T-helper 22 cell (primary cell): ENCODE data around the gene PPM1H.

ENCODE experiments used
- DNase-seq: peaks from one replicate; pipeline ENCODE4 v3.0.0-alpha.2; 2020; ENCODE audit warnings: low read depth

The PPM1H gene

DNA sequence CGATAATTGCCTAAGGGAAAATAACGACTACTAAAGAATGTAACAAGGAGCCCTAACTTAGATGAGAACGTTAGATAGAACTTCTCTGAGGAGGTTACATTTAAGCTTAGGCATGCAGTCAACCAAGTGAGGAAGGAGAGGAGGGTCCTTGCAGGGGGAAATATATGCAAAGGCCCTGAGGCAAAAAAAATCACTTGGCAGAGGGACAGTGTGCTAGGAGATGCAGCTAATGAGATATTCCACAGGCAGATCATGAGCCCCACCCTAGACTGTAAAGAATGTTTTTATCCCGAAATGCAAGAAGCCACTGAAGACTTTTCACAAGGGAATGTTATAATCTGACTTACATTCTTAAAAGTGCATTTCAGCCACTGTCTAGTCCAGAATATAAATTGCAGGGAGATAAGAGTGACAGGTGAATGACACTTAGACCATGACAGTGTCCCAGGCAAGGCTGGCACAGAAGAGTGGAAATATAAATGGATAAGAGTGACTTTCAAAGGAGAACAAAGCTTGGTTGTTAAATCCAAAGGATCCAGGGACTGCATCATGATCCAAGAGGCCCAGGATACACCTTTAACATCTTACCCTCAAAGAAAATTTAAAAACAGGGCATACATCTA, 61.0 kb downstream of the PPM1H start:
- no peak for DNase-seq

DNA sequence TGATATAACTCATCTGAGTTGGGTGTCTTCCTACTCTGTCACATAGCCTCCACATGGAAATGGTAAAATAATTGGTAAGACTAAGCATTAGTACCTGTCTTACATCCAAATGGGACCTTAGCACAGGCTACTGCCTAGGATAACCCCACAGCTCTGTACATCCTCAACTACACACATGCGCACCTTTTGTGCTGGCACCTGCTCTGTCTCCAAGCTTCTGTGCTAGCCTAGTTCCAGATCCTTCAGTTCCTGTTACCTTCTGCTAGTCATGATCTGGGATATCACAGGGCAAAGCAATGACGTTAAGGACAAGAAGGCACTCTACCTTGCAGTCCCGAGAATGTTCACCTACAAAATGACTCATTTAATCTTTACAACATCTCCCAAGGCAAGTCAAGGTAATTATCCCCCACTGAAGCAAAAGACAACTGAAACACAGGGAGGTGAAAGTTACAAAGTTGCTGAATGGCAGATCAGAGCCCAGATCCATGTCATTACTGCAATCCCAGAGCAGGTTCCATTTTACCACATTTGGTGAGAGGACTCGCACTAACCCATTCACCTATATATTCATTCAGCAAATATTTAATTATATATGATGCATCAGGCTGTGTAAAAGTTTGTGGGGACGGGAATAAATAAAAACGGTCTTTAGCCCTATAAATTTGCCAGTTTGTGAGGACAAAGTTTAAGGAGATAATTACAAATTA, 61.7 kb downstream of the PPM1H start:
- no peak for DNase-seq

DNA sequence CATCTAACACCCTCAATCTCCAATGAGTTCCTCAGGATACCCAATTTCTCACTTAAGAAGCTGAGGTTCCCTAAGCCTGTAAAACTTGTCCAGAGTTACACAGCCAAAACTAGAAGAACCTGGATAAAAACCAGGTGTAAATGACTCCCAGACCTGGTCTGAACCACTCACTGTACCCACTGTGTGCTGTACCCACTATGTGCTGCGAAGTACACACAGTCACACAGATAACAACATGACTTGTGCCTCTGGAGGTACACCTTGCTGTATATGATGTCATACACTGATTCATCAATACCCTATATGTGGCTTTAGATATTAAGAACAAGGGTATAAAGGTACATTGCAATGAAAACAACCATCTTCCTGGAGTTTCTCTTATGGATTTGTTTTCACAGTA, 66.1 kb downstream of the PPM1H start:
- DNase-seq = no peak

DNA sequence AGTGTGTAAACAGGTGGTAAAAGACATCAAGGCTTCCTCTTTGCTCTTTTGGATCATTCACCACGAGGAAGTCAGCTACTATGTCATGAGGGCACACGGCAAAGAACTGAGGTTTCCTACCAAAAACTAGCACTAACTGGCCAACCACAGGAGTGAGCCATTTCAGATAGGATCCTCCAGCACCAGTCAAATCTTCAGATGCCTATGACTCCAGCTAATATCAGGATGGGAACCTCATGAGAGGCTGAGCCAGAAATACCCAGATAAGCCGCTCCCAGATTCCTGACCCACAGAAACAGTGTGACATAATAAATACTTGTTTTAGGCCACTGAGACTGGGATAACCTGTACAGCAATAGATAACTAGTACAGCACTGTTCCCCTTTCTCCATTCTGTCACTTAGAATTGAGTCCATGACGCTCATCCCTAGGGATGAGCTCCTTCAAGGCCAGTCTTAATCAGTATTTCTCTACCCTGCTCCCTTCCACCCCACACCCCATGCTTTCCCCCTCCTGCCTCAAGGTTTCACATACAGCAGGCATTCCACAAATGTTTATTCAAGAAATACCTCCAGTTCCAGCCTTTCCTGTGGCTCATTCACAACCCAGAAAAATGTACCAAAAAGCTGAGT, 68.4 kb downstream of the PPM1H start:
- no peak for DNase-seq

DNA sequence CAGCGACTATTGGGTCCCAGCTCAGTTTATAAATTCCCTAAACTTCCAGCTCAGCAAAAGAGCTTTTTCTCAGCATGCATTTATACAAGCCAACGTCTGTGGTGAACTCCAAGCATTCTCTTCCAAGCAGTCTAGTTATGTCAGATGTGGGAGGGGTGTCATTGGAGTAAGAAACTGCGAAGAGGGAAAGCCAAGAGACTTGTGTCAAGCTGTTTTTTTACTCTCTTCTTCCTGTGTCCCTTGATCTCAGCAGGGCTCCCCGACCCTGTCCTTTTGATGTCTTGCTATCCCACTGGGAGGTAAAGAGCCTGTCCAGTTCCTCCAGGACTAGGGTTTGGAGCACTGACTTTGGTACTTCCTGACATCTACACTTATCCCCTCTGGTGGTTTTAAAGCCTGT, 69.0 kb downstream of the PPM1H start:
- DNase-seq = no peak

DNA sequence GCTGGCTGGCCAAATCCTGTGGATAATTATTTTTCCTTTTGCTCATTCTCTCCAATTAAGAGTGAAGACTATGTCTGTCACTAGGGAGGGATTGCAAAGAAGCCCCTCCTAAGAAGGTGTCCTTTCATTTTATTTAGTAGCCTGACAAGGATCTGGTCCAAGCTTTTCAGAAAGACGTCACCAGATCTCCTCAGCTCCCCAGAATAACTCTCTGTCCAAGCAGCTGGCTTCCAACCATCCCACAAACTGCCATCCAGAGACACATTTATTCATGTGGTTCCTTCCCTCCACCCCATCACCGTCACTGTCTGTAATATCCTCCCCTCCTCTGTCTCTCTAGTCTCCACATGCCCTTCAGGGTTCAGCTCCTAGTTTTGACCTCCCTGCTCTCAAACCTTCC, 69.9 kb downstream of the PPM1H start:
- DNase-seq = no peak

DNA sequence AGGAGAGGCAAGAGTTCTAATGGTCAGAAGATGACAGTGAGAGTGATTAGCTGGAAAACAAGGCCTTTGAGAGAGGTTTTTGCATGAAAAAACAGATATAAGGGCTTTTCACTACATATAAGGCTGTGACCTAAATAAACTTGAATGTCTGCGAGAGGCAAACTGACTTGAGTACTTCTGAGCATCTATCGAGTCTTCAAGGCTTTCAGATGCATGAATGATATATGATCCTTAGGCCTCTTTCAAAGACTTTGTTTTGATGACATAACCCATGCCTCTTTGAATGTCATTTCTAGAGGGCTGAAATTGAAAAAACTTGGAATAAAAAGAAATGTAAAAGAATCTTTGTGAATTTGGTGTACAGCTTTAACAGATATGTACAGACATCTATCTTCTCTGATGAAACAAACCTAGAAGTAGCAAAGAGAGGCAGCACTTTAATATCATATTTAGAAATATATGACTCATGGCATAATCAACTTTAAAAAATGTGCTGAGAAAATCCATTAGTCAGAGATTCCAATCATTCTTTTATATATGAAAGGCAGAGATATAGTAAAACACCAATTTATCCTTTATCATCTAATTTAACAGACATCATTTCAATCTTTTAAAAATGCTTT, 72.6 kb downstream of the PPM1H start:
- no peak for DNase-seq

DNA sequence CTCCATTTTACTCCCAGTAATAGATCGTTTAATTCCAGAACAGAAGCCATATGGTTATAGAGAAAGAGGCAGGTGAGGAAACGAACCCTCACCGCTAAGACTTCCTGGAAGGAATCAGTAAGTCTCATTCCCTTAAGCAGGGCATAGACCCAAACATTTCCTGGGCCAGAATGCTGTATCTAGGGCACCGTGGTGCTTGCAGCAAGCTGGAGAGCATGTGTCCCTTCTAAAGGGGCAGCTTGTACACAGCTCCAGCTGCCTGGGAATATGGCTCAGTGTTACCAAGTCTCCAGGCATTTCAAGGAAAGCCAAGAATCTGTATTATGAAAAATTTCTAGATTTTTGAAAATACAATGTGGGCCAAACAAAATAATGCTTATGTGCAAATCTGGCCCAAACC, 73.4 kb downstream of the PPM1H start:
- no peak for DNase-seq

DNA sequence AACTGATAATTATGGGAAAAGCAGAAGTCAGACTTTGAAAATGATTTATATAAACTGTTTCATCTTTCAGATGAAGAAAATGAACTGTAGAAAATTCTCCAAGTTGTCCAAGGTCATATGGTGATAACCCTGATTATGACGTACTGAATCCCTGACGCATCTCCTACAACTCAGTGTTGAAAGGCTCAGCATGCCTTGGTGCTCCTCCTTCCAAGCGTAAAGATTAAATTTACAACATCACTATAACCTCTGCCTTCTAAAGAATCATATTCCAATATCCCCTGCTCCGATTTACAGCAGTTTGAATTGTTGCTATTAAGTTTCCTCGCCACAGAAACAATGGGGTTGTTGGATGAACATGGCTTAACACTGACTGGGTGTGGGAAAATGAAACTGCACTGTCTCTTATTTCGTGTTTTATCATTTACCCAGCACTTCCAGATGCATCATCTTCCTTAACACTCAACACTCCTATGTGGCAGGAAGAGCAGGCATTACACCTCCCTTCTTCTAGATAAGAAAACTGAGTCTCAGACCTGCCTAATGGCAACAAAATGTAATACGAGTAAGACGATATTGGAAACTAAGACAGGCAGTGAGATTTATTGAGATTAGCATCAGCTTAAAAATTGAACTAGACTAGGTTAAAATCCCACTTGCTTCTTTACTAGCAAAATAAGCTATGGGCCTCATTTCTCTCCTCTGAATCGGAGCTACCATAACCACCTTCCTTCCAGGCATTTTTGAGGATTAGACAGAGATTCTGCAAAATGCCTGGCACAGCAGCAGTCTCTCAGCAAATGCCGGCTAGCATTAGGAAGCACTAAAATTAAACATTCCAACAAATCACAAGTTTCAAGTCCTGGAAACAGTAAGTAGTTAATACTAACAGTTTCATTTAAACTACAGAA, 74.2 kb downstream of the PPM1H start:
- no peak for DNase-seq

DNA sequence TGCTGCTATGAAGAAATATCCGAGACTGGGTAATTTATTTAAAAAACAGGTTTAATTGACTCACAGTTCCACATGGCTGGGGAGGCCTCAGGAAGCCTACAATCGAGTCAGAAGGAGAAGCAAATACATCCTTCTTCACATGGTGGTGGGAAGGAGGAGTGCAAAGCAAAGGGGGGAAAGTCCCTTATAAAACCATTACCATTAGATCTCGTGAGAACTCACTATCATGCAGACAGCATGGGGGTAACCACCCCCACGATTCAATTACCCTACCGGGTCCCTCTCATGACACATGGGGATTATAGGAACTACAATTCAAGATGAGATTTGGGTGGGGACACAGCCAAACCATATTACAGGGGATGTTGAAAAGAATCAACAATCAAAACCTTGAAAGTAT, 74.9 kb downstream of the PPM1H start:
- no peak for DNase-seq

DNA sequence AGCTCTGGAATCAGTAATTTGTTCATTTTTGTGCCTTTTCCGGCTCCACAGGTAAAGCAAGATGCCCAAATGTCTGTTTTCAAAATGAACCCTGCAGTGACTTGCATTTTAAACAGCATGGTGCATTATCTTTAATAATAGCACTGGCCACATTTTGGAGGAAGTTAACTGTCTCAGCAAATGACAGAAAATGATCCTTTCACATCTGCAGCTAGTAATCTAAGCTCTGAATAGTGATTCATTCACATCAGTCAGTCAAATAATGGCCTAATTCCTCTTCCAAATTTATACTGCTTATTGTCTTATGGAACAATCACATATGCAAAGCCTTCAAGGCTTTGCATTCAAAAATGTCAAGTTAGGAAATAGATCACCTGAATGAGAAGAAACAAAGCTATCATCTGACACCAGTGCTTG, 75.6 kb downstream of the PPM1H start:
- DNase-seq = no peak

DNA sequence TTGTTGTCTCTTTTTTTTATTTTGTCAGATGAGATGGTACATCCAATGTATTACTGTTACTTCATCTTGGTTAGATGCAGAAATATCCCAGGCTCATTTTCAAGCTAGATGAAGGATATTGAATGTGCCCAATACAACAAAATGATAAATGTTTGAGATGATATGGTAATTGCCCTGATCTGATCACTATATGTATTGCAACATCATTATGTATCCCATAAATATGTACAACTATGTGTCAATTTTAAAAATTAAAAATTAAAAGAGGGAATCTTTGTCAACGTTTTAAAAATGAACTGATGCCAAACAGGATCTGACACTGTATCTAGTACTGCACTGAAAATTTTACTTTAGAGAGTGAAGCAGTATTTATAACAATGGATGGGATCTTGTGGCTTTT, 78.5 kb downstream of the PPM1H start:
- DNase-seq = no peak

DNA sequence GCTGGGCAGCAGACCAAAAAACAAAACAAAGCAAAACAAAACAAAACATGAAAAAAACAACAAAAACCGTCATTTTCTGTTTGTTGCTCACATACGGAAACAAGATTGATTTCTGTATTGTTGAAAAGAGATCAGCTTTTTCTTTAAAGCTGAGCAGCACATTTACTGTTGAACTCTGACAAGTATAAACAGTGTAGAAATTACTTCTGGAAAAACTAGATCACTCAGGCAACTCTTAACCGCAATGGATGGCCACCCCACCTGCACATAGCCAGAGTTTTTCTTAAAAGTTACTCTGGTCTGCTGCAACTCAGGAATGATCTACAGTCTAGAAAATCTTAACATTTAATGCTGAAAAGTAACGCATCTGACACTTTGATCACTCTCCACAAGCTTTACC, 80.9 kb downstream of the PPM1H start:
- no peak for DNase-seq

DNA sequence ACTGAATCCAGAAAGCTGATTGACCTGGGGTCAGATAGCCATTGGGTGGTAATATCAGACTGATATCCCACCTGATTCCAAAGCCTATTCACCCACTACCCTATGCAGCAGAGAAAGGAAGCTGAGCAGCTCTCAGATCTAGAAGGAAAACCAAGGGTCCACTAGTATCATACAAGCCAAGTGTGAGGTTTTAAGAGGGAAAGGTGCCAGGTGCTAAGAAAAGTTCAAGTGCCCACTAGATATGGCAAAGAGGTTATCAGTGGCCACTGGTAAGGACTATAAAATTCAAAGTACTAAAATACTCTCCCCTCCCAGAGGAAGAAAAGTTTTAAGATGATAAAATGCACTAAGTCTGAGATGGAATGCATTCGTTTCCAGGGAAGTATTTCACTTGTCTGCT, 85.6 kb downstream of the PPM1H start:
- DNase-seq = no peak

DNA sequence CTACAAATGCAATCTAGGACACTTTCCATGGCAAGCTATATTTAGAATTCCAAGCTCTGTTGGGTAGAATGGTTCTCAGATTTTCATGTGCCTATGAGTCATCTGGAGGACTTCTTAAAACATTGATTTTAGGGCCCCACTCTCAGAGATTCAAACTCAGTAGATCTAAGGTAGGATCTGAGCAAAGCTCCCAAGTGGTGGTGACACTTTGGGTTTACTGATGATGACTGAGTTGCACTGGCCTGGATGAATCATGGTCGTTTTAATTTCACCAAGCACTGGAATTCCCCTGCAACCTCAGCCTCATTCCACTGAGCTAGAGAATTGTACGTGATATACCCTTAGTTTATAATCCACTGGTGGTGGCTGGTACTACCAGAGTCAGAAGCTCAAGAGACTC, 86.5 kb downstream of the PPM1H start:
- no peak for DNase-seq

DNA sequence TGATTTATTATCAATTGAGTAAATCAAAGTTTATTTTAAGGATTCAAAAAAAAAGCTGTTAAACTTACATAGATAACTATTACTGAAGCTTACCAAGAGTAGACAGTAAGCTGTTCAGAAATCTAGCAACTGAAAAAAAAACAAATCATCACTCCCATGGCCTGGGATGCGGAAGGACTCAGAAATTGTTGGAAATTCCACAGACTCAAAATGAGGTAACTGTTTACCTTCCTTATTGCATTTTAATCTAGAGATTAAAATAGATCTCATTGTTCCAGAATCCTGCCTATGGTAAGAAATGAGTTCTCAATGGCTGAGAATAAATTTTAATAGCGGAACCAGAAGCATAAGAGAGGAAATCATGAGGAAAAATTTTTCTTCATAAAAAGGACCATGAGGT, 87.2 kb downstream of the PPM1H start:
- DNase-seq = no peak

DNA sequence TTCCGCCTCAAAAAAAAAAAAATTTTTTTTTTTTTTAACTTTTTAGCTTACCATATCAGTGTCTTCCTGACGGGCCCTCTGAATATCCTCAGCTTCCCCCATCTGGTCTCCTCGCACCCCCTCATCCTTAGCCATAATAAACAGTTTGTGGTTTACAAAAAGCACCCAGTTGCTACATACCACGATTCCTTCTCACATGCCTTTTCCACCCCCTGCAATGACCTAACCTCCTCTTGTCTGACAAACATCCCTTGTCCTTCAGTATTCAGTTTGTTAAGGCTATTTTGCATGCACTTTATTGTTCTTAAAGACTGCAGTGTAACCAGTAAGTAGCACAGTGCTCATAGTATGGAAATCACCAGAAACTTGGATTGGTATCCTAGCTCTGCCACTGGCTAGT, 88.5 kb downstream of the PPM1H start:
- no peak for DNase-seq

DNA sequence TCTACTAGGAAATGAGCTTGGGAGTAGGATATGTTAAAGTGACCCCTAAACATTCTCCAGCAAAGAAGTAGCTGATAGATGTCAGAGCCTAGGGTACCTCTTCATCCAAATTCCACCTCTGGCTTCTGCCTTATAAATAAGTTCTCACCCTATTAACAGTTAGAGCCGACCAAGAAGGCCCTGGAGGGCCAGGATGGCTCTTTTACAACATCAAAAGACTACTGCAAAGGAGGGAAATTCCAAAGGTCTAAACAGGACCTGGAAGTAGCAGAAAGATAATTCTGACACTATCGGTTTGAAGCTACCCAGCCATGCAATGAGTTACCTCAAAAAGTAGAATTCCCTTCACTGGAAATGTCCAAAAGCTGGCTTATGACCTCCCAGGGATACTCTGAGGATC, 90.0 kb downstream of the PPM1H start:
- no peak for DNase-seq

DNA sequence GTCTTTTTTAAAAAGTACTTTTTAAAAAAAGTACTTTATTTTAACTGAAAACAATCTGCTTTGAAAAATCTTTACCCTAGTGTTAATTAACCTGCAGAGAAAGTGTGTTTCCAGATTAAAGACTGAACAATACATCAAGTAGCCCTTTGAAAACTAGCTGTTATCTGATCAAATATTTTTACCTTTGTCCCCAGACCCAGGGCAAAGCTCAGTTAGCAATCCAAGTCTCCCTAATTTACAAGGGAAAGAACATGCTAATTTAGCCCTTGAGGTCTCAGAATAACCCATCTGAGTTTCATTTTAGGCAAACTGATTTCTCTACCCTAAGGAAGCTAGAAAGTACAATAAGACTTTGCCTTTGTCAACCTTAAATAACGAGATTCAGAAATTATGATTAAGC, 91.2 kb downstream of the PPM1H start:
- DNase-seq = no peak

DNA sequence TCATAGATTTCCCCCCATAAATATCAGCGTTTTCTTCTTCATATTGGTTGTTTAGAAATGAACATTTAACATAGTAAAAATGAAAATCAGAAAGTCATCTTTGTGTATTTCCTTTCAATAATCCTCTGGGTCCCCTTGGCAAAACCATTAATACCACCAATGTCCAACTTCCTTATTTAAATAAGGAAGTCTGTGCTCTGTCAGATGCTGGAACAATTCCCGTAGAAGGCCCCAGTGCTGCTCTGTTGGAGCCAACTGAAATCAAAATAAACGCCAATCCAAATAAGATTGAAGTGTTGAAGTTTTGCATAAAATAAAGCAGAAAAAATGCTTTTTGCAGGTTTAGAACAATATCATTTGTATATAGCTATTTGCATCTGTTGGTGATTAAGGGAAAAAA, 93.1 kb downstream of the PPM1H start:
- DNase-seq = no peak

DNA sequence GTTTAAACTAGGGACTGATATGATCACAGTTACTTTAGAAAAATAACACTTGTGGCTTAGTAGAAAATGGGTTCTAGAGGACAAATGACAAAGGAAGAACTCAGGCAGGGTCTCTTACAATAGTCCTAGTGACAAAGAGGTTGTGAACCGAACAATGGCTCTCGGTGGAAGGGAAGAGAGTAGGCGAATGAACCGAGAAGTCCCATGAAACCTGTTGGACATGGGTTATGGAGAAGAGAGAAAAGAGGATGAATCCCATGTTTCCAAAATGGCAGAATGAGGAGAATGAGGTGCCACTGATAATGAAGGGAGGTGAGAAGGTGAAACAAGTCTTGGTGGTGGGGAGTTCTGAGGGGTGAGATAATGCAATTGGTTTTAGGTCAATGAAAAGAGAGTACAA, 94.1 kb downstream of the PPM1H start:
- no peak for DNase-seq
